ENCODE measurements around the gene UACA.

GRCh38 chr15:70679919-70680231 lies 83.5 kb downstream of the UACA start:
- TF ChIP-seq TEAD4 (IDR thresholded peaks at IDR 0.05; ENCODE audit: low read length) (no peak), TEAD4 (CRISPR knock-in tag; IDR thresholded peaks at IDR 0.05; ENCODE audit: borderline replicate concordance) (no peak), FOS (IDR thresholded peaks at IDR 0.05; ENCODE audit: extremely low read depth, insufficient read length) (no peak), ZKSCAN1 (IDR thresholded peaks at IDR 0.05; ENCODE audit: low read depth, low read length) (no peak), FIP1L1 (IDR thresholded peaks at IDR 0.05; ENCODE audit: low read depth, low read length, poor library complexity, severe bottlenecking) (no peak), CTCF (IDR thresholded peaks at IDR 0.05 in 2 of 3, conservative IDR thresholded peaks at IDR 0.05 in 1 of 3; ENCODE audit: insufficient read depth in 2 of 3, low read depth in 1 of 3, low read length in 3 of 3) (no peak), YY1 (IDR thresholded peaks at IDR 0.05; ENCODE audit: borderline replicate concordance in 1 of 3, control insufficient read depth in 1 of 3, extremely low read depth in 1 of 3, insufficient read depth in 3 of 3, insufficient read length in 1 of 3, insufficient replicate concordance in 2 of 3, low read depth in 1 of 3, low read length in 2 of 3) (no peak), EZH2 (IDR thresholded peaks at IDR 0.05; ENCODE audit: borderline replicate concordance, low read depth, low read length) (no peak)

Data from K562 (cell line).